ENCODE results near the gene SUDS3.

The SUDS3 gene

GRCh38 chr12:118377884-118378470 lies 1.6 kb downstream of the SUDS3 start:
- peak; percentile 76 for DNase-seq (ENCODE audit: low spot score)
- in situ Hi-C loops (cut with MboI; ENCODE audit: low pct_unique_long_range_greater_than_20kb, low sequenced_read_pairs, unreplicated experiment), result loop anchor here (25.0 kb wide), 1 partner anchor 491 kb away; no protein-coding TSS in a partner anchor

GRCh38 chr12:118391424-118391823 lies 15.1 kb downstream of the SUDS3 start:
- in situ Hi-C loops (cut with MboI; ENCODE audit: low pct_unique_long_range_greater_than_20kb, low sequenced_read_pairs, unreplicated experiment), result loop anchor here (25.0 kb wide), 1 partner anchor 504 kb away; no protein-coding TSS in a partner anchor

More at GRCh38 chr12:118377884-118378470, 1.6 kb downstream of the SUDS3 start:
- TF ChIP-seq CTCF (IDR thresholded peaks at IDR 0.05; ENCODE audit: extremely low read depth, insufficient read depth, missing control alignments), result peak; percentile 88

GRCh38 chr12:118391836-118392235 lies 15.5 kb downstream of the SUDS3 start:
- in situ Hi-C loops (cut with MboI; ENCODE audit: low pct_unique_long_range_greater_than_20kb, low sequenced_read_pairs, unreplicated experiment), result loop anchor here (25.0 kb wide), 1 partner anchor 505 kb away; no protein-coding TSS in a partner anchor
- no peak for TF ChIP-seq CTCF (IDR thresholded peaks at IDR 0.05; ENCODE audit: extremely low read depth, insufficient read depth, missing control alignments)
- DNase-seq (ENCODE audit: low spot score), result no peak

More at GRCh38 chr12:118391424-118391823, 15.1 kb downstream of the SUDS3 start:
- no peak for TF ChIP-seq CTCF (IDR thresholded peaks at IDR 0.05; ENCODE audit: extremely low read depth, insufficient read depth, missing control alignments)
- DNase-seq (ENCODE audit: low spot score), result no peak

GRCh38 chr12:118397708-118398440 lies 21.5 kb downstream of the SUDS3 start:
- DNase-seq (ENCODE audit: low spot score), result no peak
- in situ Hi-C loops (cut with MboI; ENCODE audit: low pct_unique_long_range_greater_than_20kb, low sequenced_read_pairs, unreplicated experiment), result loop anchor here (25.0 kb wide), 1 partner anchor 511 kb away; no protein-coding TSS in a partner anchor
- TF ChIP-seq CTCF (IDR thresholded peaks at IDR 0.05; ENCODE audit: extremely low read depth, insufficient read depth, missing control alignments), result no peak

GRCh38 chr12:118398524-118398923 lies 22.2 kb downstream of the SUDS3 start:
- in situ Hi-C loops (cut with MboI; ENCODE audit: low pct_unique_long_range_greater_than_20kb, low sequenced_read_pairs, unreplicated experiment), result loop anchor here (25.0 kb wide), 1 partner anchor 511 kb away; no protein-coding TSS in a partner anchor
- no peak for TF ChIP-seq CTCF (IDR thresholded peaks at IDR 0.05; ENCODE audit: extremely low read depth, insufficient read depth, missing control alignments)
- DNase-seq (ENCODE audit: low spot score), result no peak

- DNase-seq (ENCODE audit: low spot score), result no peak
- no peak for TF ChIP-seq CTCF (IDR thresholded peaks at IDR 0.05; ENCODE audit: extremely low read depth, insufficient read depth, missing control alignments)
- in situ Hi-C loops (cut with MboI; ENCODE audit: low pct_unique_long_range_greater_than_20kb, low sequenced_read_pairs, unreplicated experiment), result loop anchor here (25.0 kb wide), 1 partner anchor 512 kb away; no protein-coding TSS in a partner anchor
Measured at GRCh38 chr12:118398940-118399339, 22.6 kb downstream of the SUDS3 start.
